Measurements from ENCODE around the gene SPIRE1. TPM values are rescaled to one million over a fixed set of nuclear protein-coding genes. Genes with fewer than 3 reads are reported as not detected.

SPIRE1 gene
- total RNA-seq, 1 experiment from 2014 or later, result 9.5 TPM

- Histone ChIP-seq H3K27me3 (replicated peaks; ENCODE audit: control insufficient read depth, insufficient read depth, low read length) (no peaks in the 10 kb centered on the region), H3K4me3 (ENCODE audit: low read depth, low read length) (no peak overlapping the region), H3K36me3 (ENCODE audit: control insufficient read depth, insufficient read depth, low read length) (no peaks in the 10 kb centered on the region), H3K4me1 (0 out of 2 replicates have a peak, but pooled peaks cover 4% of the 10 kb centered on the region), H3K9me3 (no peaks in the 10 kb centered on the region)
- ChIA-PET POLR2A (no interaction called here), CTCF (no interaction called here)
- Mint-ChIP-seq H3K27me3 (ENCODE audit: insufficient read depth, unreplicated experiment) (no peaks in the 10 kb centered on the region), H3K9me3 (ENCODE audit: unreplicated experiment) (no peaks in the 10 kb centered on the region), H3K36me3 (ENCODE audit: insufficient read depth, unreplicated experiment) (no peaks in the 10 kb centered on the region), H3K27ac (ENCODE audit: unreplicated experiment) (no peak overlapping the region), H3K4me1 (ENCODE audit: low read depth, unreplicated experiment) (peaks cover 7% of the 10 kb centered on the region), H3K4me3 (ENCODE audit: unreplicated experiment) (no peak overlapping the region)
- intact Hi-C loops (cut with micrococcal nuclease; ENCODE audit: unreplicated experiment), result no loop called here
- BruUV-seq (replicated peaks), result no TSS peak
- TF ChIP-seq CTCF (IDR thresholded peaks at IDR 0.05; ENCODE audit: insufficient read depth in 1 of 2, low read depth in 1 of 2, low read length in 1 of 2, severe bottlenecking in 1 of 2, unreplicated experiment in 1 of 2), result no peak
- no peak for DNase-seq
Measured at GRCh38 chr18:12464731-12465130, 193.2 kb downstream of the SPIRE1 start.

- intact Hi-C loops (cut with micrococcal nuclease; ENCODE audit: unreplicated experiment), result no loop called here
- Mint-ChIP-seq H3K4me1 (ENCODE audit: low read depth, unreplicated experiment) (peaks cover 13% of the 10 kb centered on the region), H3K4me3 (ENCODE audit: unreplicated experiment) (no peak overlapping the region), H3K27me3 (ENCODE audit: insufficient read depth, unreplicated experiment) (no peaks in the 10 kb centered on the region), H3K9me3 (ENCODE audit: unreplicated experiment) (no peaks in the 10 kb centered on the region), H3K36me3 (ENCODE audit: insufficient read depth, unreplicated experiment) (no peaks in the 10 kb centered on the region), H3K27ac (ENCODE audit: unreplicated experiment) (no peak overlapping the region)
- no peak for TF ChIP-seq CTCF (IDR thresholded peaks at IDR 0.05; ENCODE audit: insufficient read depth in 1 of 2, low read depth in 1 of 2, low read length in 1 of 2, severe bottlenecking in 1 of 2, unreplicated experiment in 1 of 2)
- Histone ChIP-seq H3K9me3 (no peaks in the 10 kb centered on the region), H3K4me3 (ENCODE audit: low read depth, low read length) (no peak overlapping the region), H3K27me3 (replicated peaks; ENCODE audit: control insufficient read depth, insufficient read depth, low read length) (no peaks in the 10 kb centered on the region), H3K36me3 (ENCODE audit: control insufficient read depth, insufficient read depth, low read length) (no peaks in the 10 kb centered on the region), H3K4me1 (0 out of 2 replicates have a peak, but pooled peaks cover 4% of the 10 kb centered on the region)
- DNase-seq, result no peak
- POLR2A ChIA-PET, result no interaction called here
- CTCF ChIA-PET, result no interaction called here
- BruUV-seq (replicated peaks), result no TSS peak
Measured at GRCh38 chr18:12463191-12463590, 194.7 kb downstream of the SPIRE1 start.

DNA sequence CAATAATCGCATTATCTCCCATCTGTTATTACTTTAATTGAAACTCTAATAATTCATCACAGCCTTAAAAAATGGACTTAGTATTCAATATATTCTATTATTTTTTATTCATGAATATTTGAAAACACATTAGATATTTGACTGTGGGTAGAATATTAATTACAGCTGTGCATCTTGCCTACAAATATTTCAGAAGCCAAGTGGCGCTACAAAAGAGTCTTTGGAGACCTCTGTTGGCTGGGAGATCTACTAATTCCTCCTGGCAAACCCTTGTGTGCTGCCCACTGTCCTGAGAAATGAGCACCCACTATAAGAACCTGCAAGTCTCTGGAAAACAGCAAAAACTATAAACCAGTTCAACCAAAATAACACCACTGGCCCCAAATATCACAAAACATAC is 195.7 kb downstream of the SPIRE1 start:
- H3K9me3 Mint-ChIP-seq (ENCODE audit: unreplicated experiment), result no peaks in the 10 kb centered on the region
- CTCF ChIA-PET, result no interaction called here
- no peaks in the 10 kb centered on the region for H3K36me3 ChIP-seq (ENCODE audit: control insufficient read depth, insufficient read depth, low read length)
- TF ChIP-seq CTCF (IDR thresholded peaks at IDR 0.05; ENCODE audit: insufficient read depth in 1 of 2, low read depth in 1 of 2, low read length in 1 of 2, severe bottlenecking in 1 of 2, unreplicated experiment in 1 of 2), result no peak
- no peak for DNase-seq
- H3K27me3 ChIP-seq (replicated peaks; ENCODE audit: control insufficient read depth, insufficient read depth, low read length), result no peaks in the 10 kb centered on the region
- no TSS peak for BruUV-seq (replicated peaks)
- POLR2A ChIA-PET, result no interaction called here
- 0 out of 2 replicates have a peak, but pooled peaks cover 4% of the 10 kb centered on the region for H3K4me1 ChIP-seq
- intact Hi-C loops (cut with micrococcal nuclease; ENCODE audit: unreplicated experiment), result no loop called here
- no peak overlapping the region for H3K4me3 Mint-ChIP-seq (ENCODE audit: unreplicated experiment)
- no peaks in the 10 kb centered on the region for H3K36me3 Mint-ChIP-seq (ENCODE audit: insufficient read depth, unreplicated experiment)
- no peaks in the 10 kb centered on the region for H3K27me3 Mint-ChIP-seq (ENCODE audit: insufficient read depth, unreplicated experiment)
- H3K27ac Mint-ChIP-seq (ENCODE audit: unreplicated experiment), result no peak overlapping the region
- H3K4me3 ChIP-seq (ENCODE audit: low read depth, low read length), result no peak overlapping the region
- H3K4me1 Mint-ChIP-seq (ENCODE audit: low read depth, unreplicated experiment), result peaks cover 13% of the 10 kb centered on the region
- H3K9me3 ChIP-seq, result no peaks in the 10 kb centered on the region
